Endodermal cell (in vitro differentiated cells): ENCODE measurements around the gene TARBP1. TPM values are rescaled to one million over a fixed set of nuclear protein-coding genes. Genes with fewer than 3 reads are reported as not detected.

ENCODE experiments used
- DNase-seq: peaks from one replicate; pipeline ENCODE4 v3.0.0-alpha.2; 2017
- H3K27ac ChIP-seq: 2 replicates; pipeline ENCODE4 v1.5.1; 2013; ENCODE audit warnings: mild to moderate bottlenecking, low read depth, low read length, moderate library complexity
- H3K27me3 ChIP-seq: 2 replicates; pipeline ENCODE4 v1.6.1; 2013; ENCODE audit warnings: mild to moderate bottlenecking, low read length, moderate library complexity; ENCODE audit not compliant: insufficient read depth, control insufficient read depth, poor library complexity, severe bottlenecking
- H3K36me3 ChIP-seq: 2 replicates; pipeline ENCODE4 v1.7.0; 2013; ENCODE audit warnings: mild to moderate bottlenecking, low read length, moderate library complexity; ENCODE audit not compliant: control insufficient read depth, insufficient read depth
- H3K4me1 ChIP-seq: one replicate; pipeline ENCODE4 v1.7.0; 2013; ENCODE audit warnings: low read length; ENCODE audit not compliant: control insufficient read depth, insufficient read depth
- H3K4me3 ChIP-seq: 2 replicates; pipeline ENCODE4 v1.5.1; 2013; ENCODE audit warnings: mild to moderate bottlenecking, low read length, moderate library complexity
- H3K9ac ChIP-seq: 2 replicates; pipeline ENCODE4 v1.6.1; 2013; ENCODE audit warnings: mild to moderate bottlenecking, low read length, moderate library complexity; ENCODE audit not compliant: poor library complexity, severe bottlenecking; ENCODE audit errors: extremely low read depth
- H3K9me3 ChIP-seq: 2 replicates; pipeline ENCODE4 v1.6.1; 2013; ENCODE audit warnings: mild to moderate bottlenecking, low read length, moderate library complexity; ENCODE audit not compliant: control insufficient read depth
- H3K27ac Mint-ChIP-seq: 2 replicates; pipeline ENCODE4 v1.8.0; 2020; ENCODE audit warnings: mixed read lengths
- H3K27me3 Mint-ChIP-seq: 2 replicates; pipeline ENCODE4 v1.8.0; 2021; ENCODE audit warnings: mild to moderate bottlenecking, mixed read lengths; ENCODE audit not compliant: insufficient read depth
- H3K36me3 Mint-ChIP-seq: 2 replicates; pipeline ENCODE4 v1.8.0; 2020; ENCODE audit warnings: low read depth, mixed read lengths
- H3K4me1 Mint-ChIP-seq: 2 replicates; pipeline ENCODE4 v1.8.0; 2020; ENCODE audit warnings: mixed read lengths
- H3K4me3 Mint-ChIP-seq: 2 replicates; pipeline ENCODE4 v1.8.0; 2020; ENCODE audit warnings: mild to moderate bottlenecking, moderate library complexity, mixed read lengths
- H3K9me3 Mint-ChIP-seq: 2 replicates; pipeline ENCODE4 v1.8.0; 2020; ENCODE audit warnings: mild to moderate bottlenecking, mixed read lengths
- WGBS, 2 experiments: methylation state at CpG; one replicate each; pipeline versions ENCODE4 v1.1.5 to v1.1.7; 2013; ENCODE audit warnings: missing lambda C conversion rate in 2 of 2, mixed read lengths in 1 of 2; ENCODE audit not compliant: insufficient coverage in 1 of 2, insufficient read length in 1 of 2; 5-methylcytosine and 5-hydroxymethylcytosine counted together
- total RNA-seq, 2 donors: library from RNA; stranded (reverse); fragmentation: NEBNext Ultra II Directional in 1 of 2; extraction: Animal tissue kit (Norgen Biotek cat#: 25700) in 1 of 2; gene quantifications; 2 replicates in 1 of 2; 3 replicates in 1 of 2; pipeline ENCODE4 v1.2.1, GENCODE V29; 2021
- TF ChIP-seq, protein P1 (sequence below): fragments of 200-600 bp; sonication (generic); conservative IDR thresholded peaks from 2 replicates; pipeline ENCODE4 v1.5.0; 2021; ENCODE audit warnings: antibody characterized with exemption, mild to moderate bottlenecking

TARBP1 gene
- total RNA-seq, 2 donors from 2014 or later = 45.3 to 62.4 TPM

DNA sequence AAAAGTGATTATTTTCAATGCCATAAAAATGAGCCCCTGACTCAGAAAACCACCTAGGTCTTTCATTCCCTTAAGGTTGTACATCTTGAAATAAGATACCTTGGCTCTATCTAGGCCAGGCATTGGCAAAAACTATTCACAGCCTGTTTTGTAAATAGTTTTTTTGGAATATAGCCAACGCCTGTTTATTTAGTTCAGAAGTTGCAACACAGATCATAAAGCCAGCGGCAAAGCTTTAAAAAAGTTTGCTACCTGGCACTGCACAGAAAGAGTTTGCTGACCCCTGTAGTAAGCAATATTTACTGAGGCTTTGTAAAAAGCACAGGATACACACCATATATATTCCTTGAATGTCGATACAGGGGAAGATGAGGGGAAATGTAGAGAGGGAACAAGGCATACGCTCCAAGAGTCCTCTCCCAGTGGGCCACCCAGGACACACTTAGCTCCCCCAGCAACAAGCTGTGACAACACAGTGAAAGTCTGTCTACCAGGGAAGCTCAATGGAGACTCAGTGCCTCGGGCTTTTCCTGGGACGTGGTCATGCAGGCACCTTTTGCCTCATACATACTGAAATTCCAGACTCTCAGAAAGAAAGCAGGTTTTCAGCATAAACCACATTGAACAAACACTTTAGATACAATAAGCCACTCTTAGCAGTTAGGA is 20.5 kb downstream of the TARBP1 start:
- H3K27ac Mint-ChIP-seq = no peak overlapping the region
- peaks cover 27% of the 10 kb centered on the region for H3K36me3 ChIP-seq
- TF ChIP-seq, protein P1, sequence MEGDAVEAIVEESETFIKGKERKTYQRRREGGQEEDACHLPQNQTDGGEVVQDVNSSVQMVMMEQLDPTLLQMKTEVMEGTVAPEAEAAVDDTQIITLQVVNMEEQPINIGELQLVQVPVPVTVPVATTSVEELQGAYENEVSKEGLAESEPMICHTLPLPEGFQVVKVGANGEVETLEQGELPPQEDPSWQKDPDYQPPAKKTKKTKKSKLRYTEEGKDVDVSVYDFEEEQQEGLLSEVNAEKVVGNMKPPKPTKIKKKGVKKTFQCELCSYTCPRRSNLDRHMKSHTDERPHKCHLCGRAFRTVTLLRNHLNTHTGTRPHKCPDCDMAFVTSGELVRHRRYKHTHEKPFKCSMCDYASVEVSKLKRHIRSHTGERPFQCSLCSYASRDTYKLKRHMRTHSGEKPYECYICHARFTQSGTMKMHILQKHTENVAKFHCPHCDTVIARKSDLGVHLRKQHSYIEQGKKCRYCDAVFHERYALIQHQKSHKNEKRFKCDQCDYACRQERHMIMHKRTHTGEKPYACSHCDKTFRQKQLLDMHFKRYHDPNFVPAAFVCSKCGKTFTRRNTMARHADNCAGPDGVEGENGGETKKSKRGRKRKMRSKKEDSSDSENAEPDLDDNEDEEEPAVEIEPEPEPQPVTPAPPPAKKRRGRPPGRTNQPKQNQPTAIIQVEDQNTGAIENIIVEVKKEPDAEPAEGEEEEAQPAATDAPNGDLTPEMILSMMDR = no peak
- no peaks in the 10 kb centered on the region for H3K27me3 Mint-ChIP-seq
- H3K36me3 Mint-ChIP-seq = peaks cover 49% of the 10 kb centered on the region
- H3K9me3 ChIP-seq = no peaks in the 10 kb centered on the region
- H3K4me1 ChIP-seq = no peaks in the 10 kb centered on the region
- no peak overlapping the region for H3K27ac ChIP-seq
- no peak overlapping the region for H3K9ac ChIP-seq
- H3K9me3 Mint-ChIP-seq = no peaks in the 10 kb centered on the region
- no peaks in the 10 kb centered on the region for H3K27me3 ChIP-seq
- H3K4me1 Mint-ChIP-seq = no peaks in the 10 kb centered on the region
- no peak overlapping the region for H3K4me3 Mint-ChIP-seq
- H3K4me3 ChIP-seq = no peak overlapping the region
- 94 to 95% methylated on average over 5 to 6 of the region's 6 CpGs for WGBS, 2 experiments
- DNase-seq = no peak

DNA sequence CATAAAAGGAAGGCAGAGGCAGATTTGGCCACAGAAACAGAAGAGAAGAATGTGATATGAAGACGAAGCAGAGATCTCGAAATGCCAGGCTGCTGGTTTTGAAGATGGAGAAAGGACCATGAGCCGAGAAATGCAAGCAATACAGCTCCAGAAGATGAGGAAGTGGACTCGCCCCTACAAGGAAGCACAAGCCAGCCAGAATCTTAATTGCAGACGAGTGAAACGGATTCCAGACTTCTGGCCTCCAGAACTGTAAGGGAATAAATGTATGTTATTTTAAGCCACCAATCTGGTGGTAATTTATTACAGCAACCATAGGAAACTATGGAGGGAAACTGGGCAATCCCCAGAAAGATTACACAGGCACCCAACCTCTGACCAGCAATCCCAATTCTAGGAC is 24.1 kb downstream of the TARBP1 start:
- no peaks in the 10 kb centered on the region for H3K27me3 Mint-ChIP-seq
- no peaks in the 10 kb centered on the region for H3K9me3 Mint-ChIP-seq
- peaks cover 34% of the 10 kb centered on the region for H3K36me3 Mint-ChIP-seq
- TF ChIP-seq, protein P1 = no peak
- Histone ChIP-seq H3K4me1 (no peaks in the 10 kb centered on the region), H3K4me3 (no peak overlapping the region), H3K9ac (no peak overlapping the region), H3K27ac (no peak overlapping the region), H3K27me3 (no peaks in the 10 kb centered on the region), H3K9me3 (no peaks in the 10 kb centered on the region), H3K36me3 (peaks cover 20% of the 10 kb centered on the region)
- no peak overlapping the region for H3K27ac Mint-ChIP-seq
- no peak overlapping the region for H3K4me3 Mint-ChIP-seq
- no peak for DNase-seq
- H3K4me1 Mint-ChIP-seq = no peaks in the 10 kb centered on the region
- 89 to 92% methylated on average over 6 of the region's 6 CpGs for WGBS, 2 experiments

DNA sequence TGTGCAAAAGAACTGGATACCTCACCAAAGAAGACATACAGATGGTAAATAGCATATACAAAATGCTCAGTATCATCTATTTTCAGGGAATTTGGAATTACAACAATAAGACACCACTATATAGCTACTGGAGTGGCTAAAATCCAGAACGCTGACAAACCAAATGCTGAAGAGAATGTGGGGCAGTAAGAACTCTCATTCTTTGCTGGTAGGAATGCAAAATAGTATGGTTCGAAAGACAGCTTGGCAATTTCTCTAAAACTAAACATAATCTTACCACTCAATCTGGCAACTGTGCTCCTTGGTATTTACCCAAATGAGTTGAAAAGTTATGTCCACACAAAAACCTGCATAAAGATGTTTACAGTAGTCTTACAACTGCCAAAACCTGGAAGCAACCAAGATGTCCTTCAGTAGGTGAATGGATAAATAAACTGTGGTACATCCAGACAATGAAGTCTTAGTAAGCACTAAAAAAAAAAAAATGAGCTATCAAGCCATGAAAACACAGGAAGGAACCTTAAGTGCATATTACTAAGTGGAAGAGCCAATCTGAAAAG is 26.5 kb downstream of the TARBP1 start:
- peaks cover 31% of the 10 kb centered on the region for H3K36me3 Mint-ChIP-seq
- H3K4me3 Mint-ChIP-seq = no peak overlapping the region
- H3K9me3 Mint-ChIP-seq = no peaks in the 10 kb centered on the region
- Histone ChIP-seq H3K9me3 (no peaks in the 10 kb centered on the region), H3K27me3 (no peaks in the 10 kb centered on the region), H3K27ac (no peak overlapping the region), H3K4me1 (no peaks in the 10 kb centered on the region), H3K4me3 (no peak overlapping the region), H3K36me3 (peaks cover 32% of the 10 kb centered on the region), H3K9ac (no peak overlapping the region)
- DNase-seq = no peak
- WGBS, 2 experiments = 100% methylated on average over 2 of the region's 2 CpGs; no CpG with 5 or more reads in 1 of the 2 experiments
- TF ChIP-seq, protein P1 = no peak
- H3K27ac Mint-ChIP-seq = no peak overlapping the region
- H3K27me3 Mint-ChIP-seq = no peaks in the 10 kb centered on the region
- H3K4me1 Mint-ChIP-seq = no peaks in the 10 kb centered on the region
